Left lung (tissue), 10 donors: ENCODE results near the gene ELP6. TPM values are rescaled to one million over a fixed set of nuclear protein-coding genes. Genes with fewer than 3 reads are reported as not detected.
A peak's percentile ranks its signal among the peaks of the same experiment; 100 is the strongest.

Experiments used
- ATAC-seq: fragments of 200-7000 bp; cut with Tn5 transposase; one replicate; pipeline ENCODE4 v1.9.1; 2020; ENCODE audit warnings: moderate library complexity
- DNase-seq, 4 donors: peaks; one replicate each; pipeline ENCODE4 v3.0.0-alpha.2; 2013 to 2020
- H3K27ac ChIP-seq, 2 donors: fragments of 200-600 bp; sonication (generic) in 1 of 2; one replicate each; pipeline versions ENCODE4 v1.5.0 to v1.8.0; 2020 to 2021
- H3K27me3 ChIP-seq, 2 donors: fragments of 200-600 bp; sonication (generic) in 1 of 2; one replicate each; pipeline versions ENCODE4 v1.5.0 to v1.8.0; 2020 to 2021
- H3K36me3 ChIP-seq, 2 donors: fragments of 200-600 bp; sonication (generic) in 1 of 2; one replicate each; pipeline versions ENCODE4 v1.5.0 to v1.8.0; 2020 to 2021
- H3K4me1 ChIP-seq, 2 donors: fragments of 200-600 bp; one replicate each; pipeline ENCODE4 v1.8.0; 2021
- H3K4me3 ChIP-seq, 2 donors: fragments of 200-600 bp; sonication (generic) in 1 of 2; one replicate each; pipeline versions ENCODE4 v1.5.0 to v1.8.0; 2020 to 2021; ENCODE audit warnings: mild to moderate bottlenecking in 1 of 2
- H3K9me3 ChIP-seq, 2 donors: fragments of 200-600 bp; sonication (generic) in 1 of 2; one replicate each; pipeline versions ENCODE4 v1.5.0 to v1.8.0; 2020 to 2021
- CTCF ChIP-seq, 2 donors: fragments of 200-600 bp; sonication (generic) in 1 of 2; IDR thresholded peaks; one replicate each; pipeline versions ENCODE4 v1.5.0 to v1.8.0; 2021; ENCODE audit warnings: antibody characterized with exemption in 2 of 2
- intact Hi-C, 2 donors: fragments of 100-400 bp; cut with DNase I; formaldehyde crosslinking; loops; one replicate each; pipeline versions ENCODE4 v1.11.2 to v1.14.2; 2022
- polyA plus RNA-seq, 6 donors: library from polyadenylated mRNA; unstranded; fragments of 120-200 nt; gene quantifications; one replicate each; pipeline ENCODE4 v1.2.1, GENCODE V29; 2013; ENCODE audit not compliant: insufficient read length in 6 of 6
- total RNA-seq, 2 donors: library from RNA; stranded (reverse); fragmentation: NEBNext Ultra II Directional; extraction: Animal tissue kit (Norgen Biotek cat#: 25700); gene quantifications; one replicate each; pipeline ENCODE4 v1.2.1, GENCODE V29; 2021
- donor health status: DM: no; HTN: yes; CAD: no.
- donor health status: DM: no; HTN: no; CAD: no.

ELP6 gene
- total and polyA plus RNA-seq, 8 donors = 25.7 to 47.5 (median 44.3) TPM

DNA sequence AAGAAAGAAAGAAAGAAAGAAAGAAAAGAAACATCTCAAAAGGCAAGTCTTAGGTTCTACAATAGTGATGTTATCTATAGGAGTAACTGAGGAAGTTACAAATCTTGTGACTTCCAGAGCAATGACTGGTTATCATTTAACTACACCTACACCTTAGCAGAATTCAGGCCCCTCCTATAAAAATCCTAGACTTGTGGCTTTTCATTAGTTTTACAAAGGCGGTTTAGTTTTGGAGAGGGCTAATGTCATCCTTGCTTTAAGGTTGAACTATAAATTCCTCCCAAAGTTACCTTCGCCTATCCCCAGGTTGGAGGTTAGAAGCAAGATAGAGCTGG, 33.7 kb downstream of the ELP6 start:
- H3K4me3 ChIP-seq = no peak overlapping the region
- no peak overlapping the region for H3K27ac ChIP-seq
- no peak for TF ChIP-seq CTCF (IDR thresholded peaks at IDR 0.05)
- H3K36me3 ChIP-seq = no peaks in the 10 kb centered on the region
- ATAC-seq (no peak), DNase-seq (no peak)
- H3K27me3 ChIP-seq = no peaks in the 10 kb centered on the region
- peaks cover 0 to 15% of the 10 kb centered on the region in 2 donors for H3K4me1 ChIP-seq
- intact Hi-C loops = loop anchor here (5.0 to 10.0 kb wide), 2 partner anchors 55 to 57 kb away; no protein-coding TSS in a partner anchor
- H3K9me3 ChIP-seq = no peaks in the 10 kb centered on the region

DNA sequence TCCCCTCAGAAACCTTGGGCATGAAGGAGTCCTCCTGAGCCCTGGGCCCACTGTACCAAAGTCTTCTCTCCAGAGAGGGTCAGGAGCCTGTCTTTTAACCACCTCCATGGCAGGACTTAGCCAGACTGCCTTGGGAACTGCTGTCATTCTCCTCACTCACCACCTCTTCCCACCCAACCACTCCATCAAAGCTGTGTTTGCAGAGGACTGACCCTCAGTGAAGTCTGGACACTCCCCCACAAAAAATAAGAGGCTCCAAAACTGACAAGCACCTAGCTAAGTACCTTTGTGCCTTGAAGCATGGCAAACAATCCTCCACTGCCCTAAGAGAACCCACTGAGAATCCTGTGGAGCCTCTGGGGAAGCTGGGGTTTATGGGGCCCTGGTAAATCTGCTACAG, 35.5 kb downstream of the ELP6 start:
- peaks cover 0 to 29% of the 10 kb centered on the region in 2 donors for H3K4me1 ChIP-seq
- H3K9me3 ChIP-seq = no peaks in the 10 kb centered on the region
- ATAC-seq (no peak), DNase-seq (no peak)
- H3K27me3 ChIP-seq = no peaks in the 10 kb centered on the region
- no peak overlapping the region for H3K27ac ChIP-seq
- no peak overlapping the region for H3K4me3 ChIP-seq
- intact Hi-C loops = loop anchor here (5.0 to 10.0 kb wide), 2 partner anchors 53 to 56 kb away; no protein-coding TSS in a partner anchor
- H3K36me3 ChIP-seq = no peaks in the 10 kb centered on the region
- TF ChIP-seq CTCF (IDR thresholded peaks at IDR 0.05) = no peak

DNA sequence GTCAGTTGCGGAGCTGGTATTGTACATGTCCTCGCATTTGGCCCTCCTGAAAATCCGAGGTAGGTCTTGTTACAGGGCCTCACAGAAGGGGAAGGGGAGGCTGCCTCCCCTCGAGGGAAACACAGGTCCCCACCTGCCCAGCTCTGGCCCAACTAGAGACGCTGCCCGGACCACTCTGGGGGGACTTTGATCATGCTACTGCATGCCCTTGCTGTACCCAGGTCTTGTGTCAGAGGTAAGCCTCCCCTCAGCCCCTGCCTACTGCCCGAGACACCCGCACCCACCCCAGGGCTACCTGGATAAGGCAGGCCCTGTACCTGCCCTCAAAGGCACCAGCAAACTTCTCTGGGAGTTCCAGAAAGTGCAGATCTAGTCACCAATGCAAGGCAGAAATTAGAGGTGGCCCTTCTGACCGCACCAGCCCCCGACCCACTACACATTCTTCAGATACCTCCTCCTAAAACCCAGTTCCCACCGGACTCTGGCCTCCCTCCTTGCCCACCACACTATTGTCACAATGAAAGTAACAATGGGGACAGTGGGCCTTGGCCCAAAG, 36.8 kb downstream of the ELP6 start:
- Histone ChIP-seq H3K27me3 (no peaks in the 10 kb centered on the region), H3K4me3 (peak overlapping the region in 1 of 2 donors; percentile 92), H3K36me3 (no peaks in the 10 kb centered on the region), H3K4me1 (peaks cover 0 to 29% of the 10 kb centered on the region in 2 donors), H3K27ac (no peak overlapping the region), H3K9me3 (no peaks in the 10 kb centered on the region)
- ATAC-seq (no peak), DNase-seq (no peak)
- intact Hi-C loops = loop anchor here (5.0 to 10.0 kb wide), 2 partner anchors 52 to 54 kb away; no protein-coding TSS in a partner anchor
- no peak for TF ChIP-seq CTCF (IDR thresholded peaks at IDR 0.05)

DNA sequence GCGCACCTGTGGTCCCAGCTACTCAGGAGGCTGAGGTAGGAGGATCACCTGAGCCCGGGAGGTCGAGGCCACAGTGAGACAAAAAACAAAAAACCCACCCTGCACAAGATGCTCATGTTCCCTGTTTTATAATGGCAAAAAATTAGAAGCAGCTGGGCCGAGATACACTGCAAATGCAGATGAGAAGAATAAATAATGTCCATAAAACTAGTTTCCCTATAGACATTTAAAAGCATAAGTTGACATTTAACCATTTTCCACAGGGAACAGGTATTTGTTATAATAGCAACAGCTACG, 37.2 kb downstream of the ELP6 start:
- TF ChIP-seq CTCF (IDR thresholded peaks at IDR 0.05) = no peak
- Histone ChIP-seq H3K27me3 (no peaks in the 10 kb centered on the region), H3K9me3 (no peaks in the 10 kb centered on the region), H3K4me1 (peaks cover 0 to 29% of the 10 kb centered on the region in 2 donors), H3K27ac (peak overlapping the region; percentile 65 to 81), H3K36me3 (no peaks in the 10 kb centered on the region), H3K4me3 (peak overlapping the region; percentile 92 to 96)
- DNase-seq = no peak
- ATAC-seq = no peak
- intact Hi-C loops = loop anchor here (5.0 to 10.0 kb wide), 2 partner anchors 51 to 54 kb away; no protein-coding TSS in a partner anchor

DNA sequence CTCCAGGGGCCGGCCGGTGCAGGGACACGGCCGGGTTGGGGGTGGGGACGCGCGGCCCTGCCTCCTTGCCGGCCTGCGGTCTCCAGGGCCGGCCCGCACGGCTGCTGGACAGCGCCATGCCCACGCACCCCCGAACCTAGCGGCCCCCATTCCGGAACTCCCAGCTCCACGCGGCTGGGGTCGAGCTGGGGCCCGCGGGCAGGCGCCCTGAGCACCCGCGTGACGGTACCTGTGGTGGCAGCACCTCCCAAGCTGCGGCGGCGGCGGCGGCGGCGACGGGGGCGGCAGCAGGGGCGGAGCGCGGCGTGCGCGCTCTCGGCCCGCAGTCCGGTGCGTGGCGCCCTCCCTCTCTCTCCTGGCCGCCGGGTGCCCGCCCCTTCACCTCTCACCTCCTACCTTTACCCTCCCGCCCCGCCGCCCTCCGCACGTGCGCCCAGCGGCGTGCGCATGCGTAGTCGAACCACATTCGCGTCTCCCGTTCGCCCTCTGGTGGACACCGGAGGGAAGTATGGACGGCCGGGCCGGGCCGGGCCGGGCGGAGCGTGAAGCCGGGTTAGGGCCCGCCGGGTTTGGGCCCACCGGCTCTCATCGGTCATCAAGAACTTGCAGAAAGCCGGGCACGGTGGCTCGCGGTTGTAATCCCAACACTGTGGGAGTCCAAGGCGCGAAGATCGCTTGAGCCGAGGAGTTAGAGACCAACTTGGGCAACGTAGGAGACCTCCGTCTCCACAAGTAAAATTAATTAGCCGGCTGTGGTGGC, 37.8 kb downstream of the ELP6 start, which contains the start of gene SCAP:
Gene SCAP (minus strand): TSS at position 372 of the 760 bp plus-strand sequence. CDS start 32,948 bp downstream, outside the sequence.
- TF ChIP-seq CTCF (IDR thresholded peaks at IDR 0.05) = peak; percentile 94 to 97
- H3K9me3 ChIP-seq = no peaks in the 10 kb centered on the region
- H3K27me3 ChIP-seq = no peaks in the 10 kb centered on the region
- DNase-seq (peak; percentile 79 to 97 (median 92)), ATAC-seq (peak; percentile 96)
- peak within 1 kb of the TSS; percentile 92 to 96 for H3K4me3 ChIP-seq
- intact Hi-C loops = loop anchor here (5.0 to 10.0 kb wide), 2 partner anchors 51 to 53 kb away; no protein-coding TSS in a partner anchor
- peaks cover 0 to 29% of the 10 kb centered on the region in 2 donors for H3K4me1 ChIP-seq
- H3K27ac ChIP-seq = peak within 1 kb of the TSS; percentile 65 to 81
- no peaks in the 10 kb centered on the region for H3K36me3 ChIP-seq
